Upper lobe of left lung (tissue), 6 donors: ENCODE data around the gene SLC25A12. TPM values are rescaled to one million over a fixed set of nuclear protein-coding genes. Genes with fewer than 3 reads are reported as not detected.
"Not testable (repeated sequence)": the region's sequence is repeated elsewhere in the genome, so short reads cannot be mapped to it uniquely, and the experiment has no call there.

Experiments
- ATAC-seq, 2 donors: fragments of 200-7000 bp; cut with Tn5 transposase; one replicate each; pipeline ENCODE4 v1.9.1; 2022; ENCODE audit warnings: mild to moderate bottlenecking in 2 of 2, moderate library complexity in 2 of 2; ENCODE audit not compliant: low FRiP score in 2 of 2
- DNase-seq, 2 donors: peaks; one replicate each; pipeline ENCODE4 v3.0.0-alpha.2; 2019 to 2020
- H3K27ac ChIP-seq, 4 donors: fragments of 200-600 bp; sonication (generic); one replicate each; pipeline ENCODE4 v1.5.1; 2016 to 2019
- H3K27me3 ChIP-seq, 4 donors: fragments of 200-600 bp; sonication (generic); one replicate each; pipeline ENCODE4 v1.5.1; 2017 to 2019
- H3K36me3 ChIP-seq, 4 donors: fragments of 200-600 bp; sonication (generic); one replicate each; pipeline ENCODE4 v1.5.1; 2016 to 2019
- H3K4me1 ChIP-seq, 4 donors: fragments of 200-600 bp; sonication (generic); one replicate each; pipeline ENCODE4 v1.5.1; 2018 to 2019
- H3K4me3 ChIP-seq, 4 donors: fragments of 200-600 bp; sonication (generic); one replicate each; pipeline ENCODE4 v1.5.1; 2017 to 2019; ENCODE audit warnings: mild to moderate bottlenecking in 2 of 4, moderate library complexity in 1 of 4
- H3K9me3 ChIP-seq, 4 donors: fragments of 200-600 bp; sonication (generic); one replicate each; pipeline ENCODE4 v1.5.1; 2018 to 2019
- EP300 ChIP-seq, 4 donors: sonication (generic); formaldehyde crosslinking; IDR thresholded peaks; one replicate each; pipeline ENCODE4 v1.5.1; 2017; ENCODE audit warnings: antibody characterized with exemption in 4 of 4, control low read depth in 2 of 4
- POLR2A ChIP-seq, 4 donors: fragments of 450-650 bp; IDR thresholded peaks; one replicate each; pipeline ENCODE4 v1.5.1; 2016 to 2017; ENCODE audit warnings: antibody characterized with exemption in 4 of 4, mild to moderate bottlenecking in 2 of 4
- POLR2AphosphoS5 ChIP-seq, 2 donors: sonication (generic); formaldehyde crosslinking; IDR thresholded peaks; one replicate each; pipeline ENCODE4 v1.5.1; 2017; ENCODE audit warnings: antibody characterized with exemption in 2 of 2
- WGBS, 2 donors: methylation state at CpG; one replicate each; pipeline ENCODE4 v1.1.5; 2017 to 2018; 5-methylcytosine and 5-hydroxymethylcytosine counted together
- total RNA-seq, 6 donors: library from RNA; depleted of rRNA in 4 of 6; stranded (reverse); fragments of >200 nt in 4 of 6; gene quantifications; one replicate each; pipeline versions ENCODE4 v1.1.0 to v1.2.1, GENCODE V29; 2016 to 2021
- TF ChIP-seq, protein P1 (sequence below), 6 experiments: fragments of 450-650 bp in 4 of 6; fragments of 200-600 bp in 2 of 6; sonication (generic) in 2 of 6; IDR thresholded peaks; one replicate each; pipeline ENCODE4 v1.5.1; 2016 to 2019; ENCODE audit warnings: antibody characterized with exemption in 6 of 6
- donor health status: DM: no; HTN: no; CAD: no; lungs with moderate emphysema.
- donor health status: DM: no; HTN: yes; CAD: no; lungs with severe emphysema.

Gene SLC25A12
- total RNA-seq, 6 donors from 2014 or later: 6.2 to 27.2 (median 11.3) TPM

GRCh38 chr2:171763602-171764001 lies 130.4 kb downstream of the SLC25A12 start:
- Histone ChIP-seq H3K36me3 (peaks cover 0 to 30% (median 12%) of the 10 kb centered on the region in 4 donors), H3K4me3 (no peak overlapping the region), H3K9me3 (no peaks in the 10 kb centered on the region), H3K27me3 (no peaks in the 10 kb centered on the region), H3K27ac (no peak overlapping the region), H3K4me1 (no peaks in the 10 kb centered on the region)
- ATAC-seq: no peak
- no peak for DNase-seq
- WGBS, 2 donors: 91 to 92% methylated on average over 3 of the region's 3 CpGs
- TF ChIP-seq POLR2AphosphoS5 (IDR thresholded peaks at IDR 0.05) (no peak), POLR2A (IDR thresholded peaks at IDR 0.05) (no peak), EP300 (IDR thresholded peaks at IDR 0.05) (no peak)
- TF ChIP-seq, protein P1, sequence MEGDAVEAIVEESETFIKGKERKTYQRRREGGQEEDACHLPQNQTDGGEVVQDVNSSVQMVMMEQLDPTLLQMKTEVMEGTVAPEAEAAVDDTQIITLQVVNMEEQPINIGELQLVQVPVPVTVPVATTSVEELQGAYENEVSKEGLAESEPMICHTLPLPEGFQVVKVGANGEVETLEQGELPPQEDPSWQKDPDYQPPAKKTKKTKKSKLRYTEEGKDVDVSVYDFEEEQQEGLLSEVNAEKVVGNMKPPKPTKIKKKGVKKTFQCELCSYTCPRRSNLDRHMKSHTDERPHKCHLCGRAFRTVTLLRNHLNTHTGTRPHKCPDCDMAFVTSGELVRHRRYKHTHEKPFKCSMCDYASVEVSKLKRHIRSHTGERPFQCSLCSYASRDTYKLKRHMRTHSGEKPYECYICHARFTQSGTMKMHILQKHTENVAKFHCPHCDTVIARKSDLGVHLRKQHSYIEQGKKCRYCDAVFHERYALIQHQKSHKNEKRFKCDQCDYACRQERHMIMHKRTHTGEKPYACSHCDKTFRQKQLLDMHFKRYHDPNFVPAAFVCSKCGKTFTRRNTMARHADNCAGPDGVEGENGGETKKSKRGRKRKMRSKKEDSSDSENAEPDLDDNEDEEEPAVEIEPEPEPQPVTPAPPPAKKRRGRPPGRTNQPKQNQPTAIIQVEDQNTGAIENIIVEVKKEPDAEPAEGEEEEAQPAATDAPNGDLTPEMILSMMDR (IDR thresholded peaks at IDR 0.05): no peak

DNA sequence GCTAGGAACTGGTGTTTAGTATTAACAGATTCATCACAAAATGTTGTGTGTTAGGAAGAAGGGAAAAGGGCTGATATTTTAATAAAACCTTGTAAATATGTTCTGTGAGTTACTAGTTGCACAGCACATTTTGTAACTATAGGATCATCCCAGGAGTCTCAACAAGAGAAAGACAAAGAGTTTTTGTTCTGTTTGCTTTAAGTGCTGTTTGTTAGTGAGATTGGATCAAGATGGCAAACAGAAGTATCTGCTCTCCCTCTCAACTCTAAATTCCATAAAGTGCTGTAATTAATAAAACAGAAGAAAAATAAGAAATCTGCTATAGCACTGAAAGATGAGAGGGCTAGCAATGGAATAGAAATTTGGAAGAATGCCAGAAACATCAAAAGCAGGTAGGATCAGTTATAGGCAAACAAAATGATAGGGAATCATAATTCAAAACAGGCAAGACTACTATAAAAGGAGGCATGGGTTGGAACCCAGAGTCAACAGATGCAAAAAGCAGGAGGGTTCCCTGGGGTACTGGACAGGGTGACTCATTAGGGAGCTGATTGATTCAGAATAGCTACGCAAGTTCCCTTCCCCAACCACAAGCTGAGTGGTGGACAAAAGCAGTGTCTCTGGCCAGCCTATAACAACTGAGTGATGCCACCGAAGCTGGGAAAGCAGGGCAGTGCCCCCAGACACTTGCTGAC lies 131.0 kb downstream of the SLC25A12 start:
- 96% methylated on average over 2 of the region's 2 CpGs for WGBS, 2 donors
- Histone ChIP-seq H3K4me1 (no peaks in the 10 kb centered on the region), H3K9me3 (no peaks in the 10 kb centered on the region), H3K27me3 (no peaks in the 10 kb centered on the region), H3K27ac (no peak overlapping the region), H3K4me3 (no peak overlapping the region), H3K36me3 (peaks cover 0 to 30% (median 12%) of the 10 kb centered on the region in 4 donors)
- ATAC-seq (no peak), DNase-seq (no peak)
- TF ChIP-seq EP300 (IDR thresholded peaks at IDR 0.05) (no peak), POLR2A (IDR thresholded peaks at IDR 0.05) (no peak), POLR2AphosphoS5 (IDR thresholded peaks at IDR 0.05) (no peak)
- TF ChIP-seq, protein P1 (IDR thresholded peaks at IDR 0.05): no peak

- H3K4me3 ChIP-seq, ATAC-seq, H3K4me1 ChIP-seq, H3K27me3 ChIP-seq, DNase-seq, H3K27ac ChIP-seq, H3K9me3 ChIP-seq: not testable (repeated sequence)
- H3K36me3 ChIP-seq: peaks cover 0 to 30% (median 12%) of the 10 kb centered on the region in 4 donors
- WGBS, 2 donors: 94 to 100% methylated on average over 2 to 3 of the region's 4 CpGs
Observed at GRCh38 chr2:171761176-171761575, 132.9 kb downstream of the SLC25A12 start.

DNA sequence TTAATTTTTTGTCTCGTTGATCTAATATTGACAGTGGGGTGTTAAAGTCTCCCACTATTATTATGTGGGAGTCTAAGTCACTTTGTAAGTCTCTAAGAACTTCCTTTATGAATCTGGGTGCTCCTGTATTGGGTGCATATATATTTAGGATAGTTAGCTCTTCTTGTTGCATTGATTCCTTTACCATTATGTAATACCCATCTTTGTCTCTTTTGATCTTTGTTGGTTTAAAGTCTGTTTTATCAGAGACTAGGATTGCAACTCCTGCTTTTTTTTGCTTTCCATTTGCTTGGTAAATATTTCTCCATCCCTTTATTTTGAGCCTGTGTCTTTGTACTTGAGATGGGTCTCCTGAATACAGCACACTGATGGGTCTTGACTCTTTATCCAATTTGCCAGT lies 135.3 kb downstream of the SLC25A12 start:
- H3K27ac ChIP-seq, ATAC-seq, H3K27me3 ChIP-seq, H3K4me3 ChIP-seq, H3K4me1 ChIP-seq, H3K9me3 ChIP-seq, DNase-seq: not testable (repeated sequence)
- H3K36me3 ChIP-seq: peaks cover 0 to 33% (median 13%) of the 10 kb centered on the region in 4 donors
- 95 to 100% methylated on average over 1 of the region's 1 CpG for WGBS, 2 donors

DNA sequence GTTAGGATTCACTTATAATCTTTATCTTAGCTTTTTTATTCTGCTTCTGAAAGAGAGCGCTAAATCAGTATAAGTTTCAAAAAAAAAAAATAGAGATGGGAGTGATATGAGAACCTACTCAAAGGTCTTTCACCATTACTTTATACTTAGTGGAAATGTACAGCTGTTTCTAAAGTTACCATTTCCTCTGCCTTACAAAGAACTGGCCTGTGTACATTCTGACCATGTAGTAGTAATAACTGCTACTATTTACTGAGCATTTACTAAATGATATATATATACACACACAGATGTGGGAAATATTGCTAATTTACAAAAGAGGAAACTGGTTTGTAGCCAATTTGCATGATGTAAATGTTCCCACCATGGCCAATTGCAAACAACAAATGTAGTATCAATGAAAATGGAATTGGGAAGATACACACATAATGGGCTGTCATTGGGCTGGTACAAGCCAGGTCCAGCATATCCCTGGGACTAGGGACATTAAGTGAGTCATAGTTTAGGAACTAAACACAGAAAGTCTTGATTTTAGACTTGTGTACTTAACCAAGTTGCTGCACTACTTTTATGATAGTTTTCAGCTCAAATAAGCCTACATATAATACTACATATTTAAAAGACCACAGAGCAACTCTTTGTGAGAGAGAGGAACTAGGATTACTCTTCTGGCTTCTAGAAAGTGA lies 139.6 kb downstream of the SLC25A12 start:
- Histone ChIP-seq H3K27ac (no peak overlapping the region), H3K9me3 (peaks cover 0 to 3% (median 0%) of the 10 kb centered on the region in 4 donors), H3K4me3 (no peak overlapping the region), H3K36me3 (peaks cover 0 to 48% (median 21%) of the 10 kb centered on the region in 4 donors), H3K4me1 (no peaks in the 10 kb centered on the region), H3K27me3 (no peaks in the 10 kb centered on the region)
- DNase-seq (no peak), ATAC-seq (no peak)
- WGBS, 2 donors: 96 to 100% methylated on average over 1 of the region's 1 CpG
- no peak for TF ChIP-seq EP300 (IDR thresholded peaks at IDR 0.05)
- TF ChIP-seq, protein P1 (IDR thresholded peaks at IDR 0.05): no peak
- no peak for TF ChIP-seq POLR2A (IDR thresholded peaks at IDR 0.05)
- no peak for TF ChIP-seq POLR2AphosphoS5 (IDR thresholded peaks at IDR 0.05)
